ENCODE measurements around the gene DCHS2. TPM values are rescaled to one million over a fixed set of nuclear protein-coding genes. Genes with fewer than 3 reads are reported as not detected.

Gene DCHS2
- total and polyA plus RNA-seq, 2 of the 8 experiments (the other 6 are each of a cell fraction or from before 2014, with no cell fraction given) = 0.54 to 2.6 TPM

- no peak for FAIRE-seq
- DNase-seq (ENCODE audit: low read depth in 1 of 2, low spot score in 2 of 2) = no peak
- H3K18ac ChIP-seq (ENCODE audit: extremely low read depth, low read length) = no peak overlapping the region
- no peaks in the 10 kb centered on the region for H3K79me1 ChIP-seq (ENCODE audit: low read depth, low read length)
- no peak overlapping the region for H2BK5ac ChIP-seq (ENCODE audit: low read depth, low read length)
- H3K4ac ChIP-seq (replicated peaks; ENCODE audit: insufficient read length, low read depth, low read length) = no peak overlapping the region
- no peak overlapping the region for H2BK15ac ChIP-seq (ENCODE audit: low read length)
- H3K9ac ChIP-seq (replicated peaks in 1 of 4; ENCODE audit: extremely low read depth in 1 of 4, low read depth in 3 of 4, low read length in 3 of 4) = no peak overlapping the region
- H3K23me2 ChIP-seq (ENCODE audit: low read depth, low read length) = no peaks in the 10 kb centered on the region
- no peak overlapping the region for H3K27ac ChIP-seq (ENCODE audit: low read depth, low read length)
- H3K9me3 ChIP-seq (ENCODE audit: insufficient read depth in 2 of 2, low read depth in 1 of 2, low read length in 1 of 2) = peaks cover 0 to 5% of the 10 kb centered on the region in 2 experiments; a peak in 1 of 4 replicates
- H4K91ac ChIP-seq (replicated peaks; ENCODE audit: insufficient read length, low read length) = no peak overlapping the region
- H4K8ac ChIP-seq (ENCODE audit: extremely low read depth, insufficient read depth, low read length) = no peak overlapping the region
- H2AFZ ChIP-seq (ENCODE audit: low read length) = no peak overlapping the region
- no peak overlapping the region for H4K5ac ChIP-seq (ENCODE audit: insufficient read length, low read depth, low read length)
- peak overlapping the region in 1 of 4 experiments; percentile 16; a peak in 1 of 8 replicates for H3K4me3 ChIP-seq (ENCODE audit: extremely low read depth in 1 of 4, insufficient read depth in 2 of 4, low read depth in 3 of 4, low read length in 4 of 4)
- POLR2A ChIA-PET (ENCODE audit: partially characterized antibody) = no interaction called here
- H3K23ac ChIP-seq (ENCODE audit: insufficient read length) = no peak overlapping the region
- H2AK5ac ChIP-seq (ENCODE audit: low read depth, low read length) = no peak overlapping the region
- H3K4me1 ChIP-seq (replicated peaks in 1 of 4; ENCODE audit: control insufficient read depth in 3 of 4, insufficient read depth in 4 of 4, low read length in 3 of 4) = peaks cover 0 to 6% (median 3%) of the 10 kb centered on the region in 4 experiments; a peak in 2 of 7 replicates
- peak overlapping the region in 1 of 2 experiments; percentile 35; a peak in 1 of 4 replicates for H3K4me2 ChIP-seq (ENCODE audit: insufficient read depth in 1 of 2, low read depth in 2 of 2, low read length in 2 of 2)
- no peak overlapping the region for H2BK20ac ChIP-seq (ENCODE audit: low read length)
- no peak overlapping the region for H3K56ac ChIP-seq (replicated peaks; ENCODE audit: insufficient read length, low read depth, low read length)
- CTCF ChIA-PET (ENCODE audit: partially characterized antibody) = interaction anchor here (0.7 to 1.2 kb wide), 4 partner anchors 36 to 58 kb away, joined by 3 to 5 read pairs (median 3); no protein-coding TSS in a partner anchor
- H3K14ac ChIP-seq (ENCODE audit: insufficient read length) = no peak overlapping the region
- no peaks in the 10 kb centered on the region for H3K79me2 ChIP-seq (ENCODE audit: control insufficient read depth in 1 of 2, insufficient read depth in 2 of 2, low read length in 2 of 2)
- H2BK120ac ChIP-seq (replicated peaks; ENCODE audit: low read depth, low read length) = no peak overlapping the region
- WGBS, 2 experiments (ENCODE audit: extremely low coverage in 1 of 2, insufficient coverage in 1 of 2, insufficient read length in 1 of 2, insufficient replicate concordance in 2 of 2, low coverage in 1 of 2, low lambda C conversion rate in 2 of 2, missing lambda C conversion rate in 1 of 2) = 77% methylated on average over 5 of the region's 5 CpGs; no CpG with 5 or more reads in 1 of the 2 experiments
- H2BK12ac ChIP-seq (ENCODE audit: low read depth, low read length) = no peak overlapping the region
- no peaks in the 10 kb centered on the region for H4K20me1 ChIP-seq (replicated peaks in 1 of 2; ENCODE audit: control insufficient read depth in 1 of 2, insufficient read depth in 2 of 2, low read length in 2 of 2)
- H3K27me3 ChIP-seq (replicated peaks in 1 of 4; ENCODE audit: control insufficient read depth in 3 of 4, extremely low read depth in 1 of 4, insufficient read depth in 3 of 4, low read length in 3 of 4) = no peaks in the 10 kb centered on the region
- no peaks in the 10 kb centered on the region for H3K36me3 ChIP-seq (ENCODE audit: control insufficient read depth in 2 of 4, insufficient read depth in 4 of 4, low read length in 3 of 4)
- TF ChIP-seq ASH2L (IDR thresholded peaks at IDR 0.05; ENCODE audit: low read length) = peak; percentile 23
Observed at GRCh38 chr4:154313004-154313585, 178.5 kb downstream of the DCHS2 start.

All from H1 (cell line).